Mammary epithelial cell (primary cell): Measurements from ENCODE around the gene ELN.

Experiments
- CTCF ChIP-seq, 2 donors: IDR thresholded peaks in 1 of 2; conservative IDR thresholded peaks in 1 of 2; 2 replicates each; pipeline ENCODE4 v1.5.1; 2011 to 2012; ENCODE audit warnings: inconsistent platforms in 2 of 2, low read length in 2 of 2, mild to moderate bottlenecking in 2 of 2, control low read depth in 1 of 2, low read depth in 1 of 2; ENCODE audit not compliant: insufficient read depth in 1 of 2; ENCODE audit errors: extremely low read depth in 1 of 2
- EZH2 ChIP-seq: IDR thresholded peaks from 2 replicates; pipeline ENCODE4 v1.6.1; 2012; ENCODE audit warnings: low read length, inconsistent platforms, borderline replicate concordance

- no peak for TF ChIP-seq CTCF (conservative IDR thresholded peaks at IDR 0.05 in 1 of 2, IDR thresholded peaks at IDR 0.05 in 1 of 2; ENCODE audit: extremely low read depth in 1 of 2, insufficient read depth in 1 of 2, low read depth in 1 of 2, low read length in 2 of 2)
- no peak for TF ChIP-seq EZH2
Measured at GRCh38 chr7:73983437-73984164, 44.4 kb upstream of the ELN start.
